ENCODE data around the gene LYRM4.

The LYRM4 gene

GRCh38 chr6:5260661-5261544 lies at the start of gene LYRM4, which contains the start of gene FARS2:
TSS of gene LYRM4 (minus strand) at chr6:5260950. CDS start at chr6:5260733, 217 bp downstream.
TSS of gene FARS2 (plus strand) at chr6:5261513.
- no peak for FAIRE-seq

- FAIRE-seq: no peak
Measured at GRCh38 chr6:5308066-5308465, 47.3 kb upstream of the LYRM4 start.

DNA sequence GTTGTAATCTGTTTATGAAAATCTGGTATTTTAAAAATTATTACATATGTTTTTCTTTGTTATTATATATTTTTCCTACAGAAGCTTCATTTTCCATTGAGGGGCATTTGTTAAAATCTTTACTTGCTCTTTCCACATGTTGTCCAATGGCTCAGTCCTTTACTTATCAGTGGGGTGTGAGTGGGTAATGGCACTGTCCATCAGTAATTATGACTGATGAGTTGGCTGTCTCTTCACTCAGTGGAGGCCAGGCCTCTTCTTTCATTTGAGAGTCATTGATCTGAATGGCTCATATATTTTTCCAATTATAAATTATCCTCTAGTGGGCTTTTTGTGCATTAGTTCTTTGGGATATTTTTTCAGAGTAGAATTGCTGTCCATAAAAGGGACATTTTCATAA lies 46.3 kb upstream of the LYRM4 start:
- FAIRE-seq: no peak

DNA sequence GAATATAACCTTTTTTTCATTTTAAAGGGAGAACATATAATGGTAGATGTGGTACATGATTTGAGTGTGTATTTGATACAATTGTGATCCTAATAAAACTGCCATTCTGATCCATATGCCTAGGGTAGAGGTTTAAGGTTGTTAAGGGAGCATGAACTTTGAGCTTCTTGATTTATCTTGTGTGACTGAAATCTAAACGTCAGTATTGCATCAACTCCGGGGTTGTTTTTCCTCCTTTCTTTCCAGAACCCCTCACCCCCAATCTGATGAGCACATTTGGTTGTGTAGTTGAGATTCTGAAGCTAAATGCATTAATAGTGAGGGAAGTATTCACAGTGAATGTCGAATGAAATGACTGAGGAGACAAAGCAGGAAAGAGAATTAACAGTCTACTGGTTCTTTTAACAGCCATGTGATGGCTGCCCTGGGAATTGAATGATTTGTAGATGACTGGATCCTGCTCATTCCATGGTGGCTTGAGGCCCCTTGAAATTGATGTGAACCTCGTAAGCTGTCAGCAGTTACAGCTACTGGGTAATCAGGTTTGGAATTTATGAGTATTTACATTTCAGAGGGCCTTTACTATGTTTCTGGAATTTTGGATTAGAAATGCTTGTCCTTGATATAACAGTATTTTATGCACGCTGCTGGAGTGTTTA lies 45.3 kb upstream of the LYRM4 start:
- FAIRE-seq: no peak

DNA sequence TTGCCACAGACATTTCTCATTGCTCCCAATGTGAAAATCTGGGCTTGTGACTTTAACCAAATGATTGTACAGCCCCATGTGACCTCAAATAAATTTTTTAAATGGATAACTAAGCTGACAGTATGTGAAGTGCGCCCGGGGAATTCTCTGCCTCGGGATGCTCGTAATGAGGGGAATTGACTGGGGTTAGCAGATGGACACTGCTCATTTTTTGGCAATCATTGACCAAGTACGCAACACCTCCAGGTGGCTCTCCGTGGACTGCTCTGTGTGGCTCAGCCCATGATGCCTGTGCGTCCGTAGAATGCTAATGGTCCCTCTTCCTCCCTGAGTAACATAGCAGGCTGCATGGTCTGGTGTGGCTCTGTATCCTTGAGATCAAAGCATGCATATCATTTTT lies 42.9 kb upstream of the LYRM4 start:
- no peak for FAIRE-seq

GRCh38 chr6:5302995-5303622 lies 42.4 kb upstream of the LYRM4 start:
- no peak for FAIRE-seq

DNA sequence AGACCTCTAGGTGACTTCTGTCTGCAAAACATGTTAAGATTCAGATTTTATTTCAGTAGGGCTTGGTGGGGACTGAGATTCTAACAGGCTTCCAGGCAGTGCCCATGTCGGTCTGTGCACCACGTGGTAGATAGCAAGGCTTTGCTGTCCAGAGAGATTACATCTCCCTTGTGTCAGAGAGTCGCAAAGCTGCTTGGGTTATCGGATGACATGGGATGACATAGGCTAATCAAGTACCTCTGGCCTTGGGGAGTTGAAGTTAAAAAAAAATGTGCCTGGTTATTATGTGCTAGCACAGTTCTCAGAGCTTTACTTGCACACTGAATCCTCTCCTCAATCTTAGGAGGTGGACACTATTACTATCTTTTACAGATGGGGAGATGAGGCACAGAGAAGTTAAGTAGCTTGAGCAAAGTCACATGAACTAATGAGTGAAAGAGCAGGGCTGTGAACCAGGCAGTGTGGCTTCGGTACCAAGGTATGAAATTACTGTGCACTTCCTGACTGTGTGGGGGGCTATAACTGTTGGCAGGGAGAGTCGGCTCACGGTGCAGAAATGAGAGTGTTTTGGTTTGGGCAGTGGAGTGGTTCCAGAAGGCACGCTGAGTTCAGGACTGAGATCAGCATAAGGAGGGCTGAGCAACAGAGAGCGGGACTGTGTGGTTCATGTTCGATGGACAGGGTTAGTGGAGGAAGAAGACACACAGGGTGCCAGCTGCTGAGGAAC lies 41.6 kb upstream of the LYRM4 start:
- FAIRE-seq: no peak

DNA sequence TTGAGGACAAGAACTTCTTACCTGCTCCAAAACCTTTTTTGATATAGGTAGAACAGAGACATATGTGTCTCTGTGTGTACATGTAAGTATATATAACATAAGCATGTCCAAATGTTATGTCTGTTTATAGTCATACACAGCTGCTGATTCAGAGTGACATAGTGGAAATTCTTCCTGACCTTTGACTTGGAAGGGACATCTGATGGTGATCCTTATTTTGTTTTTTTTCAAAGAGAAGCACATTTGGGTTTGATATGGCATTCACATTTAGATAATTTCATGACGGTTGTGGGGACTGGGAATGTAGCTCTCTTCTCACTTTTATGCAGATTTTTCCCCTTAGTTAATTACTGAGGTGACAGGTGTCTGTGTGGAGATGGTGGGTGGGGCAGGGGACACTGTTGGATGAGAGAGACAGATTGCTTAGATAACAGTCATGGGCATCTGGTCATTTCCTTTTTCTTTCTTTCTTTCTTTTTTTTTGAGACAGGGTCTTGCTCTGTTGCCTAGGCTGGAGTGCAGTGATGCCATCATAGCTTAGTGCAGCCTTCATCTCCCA lies 39.5 kb upstream of the LYRM4 start:
- no peak for FAIRE-seq

GRCh38 chr6:5295623-5296022 lies 34.9 kb upstream of the LYRM4 start:
- FAIRE-seq: no peak

DNA sequence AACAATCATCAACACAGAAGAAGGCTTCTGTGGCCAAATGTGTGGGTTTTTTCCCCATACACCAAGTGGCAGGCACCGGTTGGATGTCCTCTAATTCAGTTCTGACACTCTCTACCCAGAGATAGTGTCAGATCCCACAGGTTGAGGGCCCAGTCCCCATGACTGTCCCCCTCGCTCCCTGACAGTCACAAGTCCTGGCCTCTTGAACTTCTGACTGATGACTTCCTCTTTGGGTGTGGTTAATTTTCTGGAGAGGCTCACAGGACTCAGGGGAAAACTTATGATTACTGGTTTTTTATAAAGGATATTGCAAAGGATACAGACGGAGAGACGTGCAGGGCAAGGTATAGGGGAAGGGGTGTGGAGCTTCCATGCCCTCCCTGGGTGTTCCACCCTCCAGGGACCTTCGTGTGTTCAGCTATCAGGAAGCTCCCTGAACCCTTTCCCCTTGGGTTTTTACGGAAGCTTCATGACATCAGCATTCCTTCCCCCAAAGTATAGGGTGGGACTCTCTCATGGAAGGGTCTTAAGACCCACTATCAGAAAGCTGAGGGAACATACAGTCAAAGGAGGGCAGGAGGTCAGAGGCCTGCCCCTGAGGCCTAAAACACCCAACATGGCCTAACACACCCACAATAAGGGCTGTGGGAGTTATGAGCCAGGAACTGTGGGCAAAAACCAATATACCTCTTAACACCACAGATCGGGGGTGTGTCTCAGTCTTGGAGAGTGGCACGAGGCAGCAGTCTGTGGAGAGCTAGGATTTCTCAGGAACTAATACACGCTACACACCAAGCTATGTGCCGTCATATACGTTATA lies 33.9 kb upstream of the LYRM4 start:
- no peak for FAIRE-seq

DNA sequence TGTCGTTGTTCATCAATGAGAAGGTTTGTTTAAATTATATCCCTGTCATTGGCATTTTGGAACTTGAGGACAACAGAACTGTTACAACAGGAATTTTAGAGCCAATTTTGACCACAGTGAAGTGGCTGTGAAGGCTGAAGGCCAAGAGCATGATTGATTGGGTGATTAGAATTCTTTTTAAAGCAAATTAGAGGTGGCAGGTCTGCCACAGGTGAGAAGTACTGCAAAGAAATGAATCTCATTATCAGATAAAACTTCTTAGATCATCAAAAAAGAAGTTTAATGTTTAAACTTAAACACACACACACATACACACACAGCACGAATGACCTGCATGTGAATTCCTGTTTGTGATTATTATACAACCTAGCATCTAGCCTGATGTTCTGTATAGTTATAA lies 32.9 kb upstream of the LYRM4 start:
- FAIRE-seq: no peak

DNA sequence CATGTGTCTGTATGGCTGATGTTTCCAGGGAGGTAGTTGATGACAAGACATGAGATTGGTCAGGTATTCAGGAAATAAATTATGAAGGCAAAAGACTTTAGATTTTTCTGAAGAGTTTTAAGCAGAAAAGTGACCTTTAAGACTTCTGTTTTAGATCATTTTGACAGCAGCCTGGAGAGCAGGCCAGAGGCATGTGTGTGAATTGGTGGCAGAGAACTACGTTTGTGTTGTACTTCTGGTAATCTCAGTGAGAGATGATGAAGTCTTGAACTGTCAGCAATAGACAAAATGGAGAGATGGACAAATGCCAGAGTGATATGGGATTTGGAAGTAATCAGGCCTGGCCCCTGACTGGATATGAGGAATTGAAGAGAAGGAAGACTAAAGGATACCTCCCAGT lies 31.4 kb upstream of the LYRM4 start:
- no peak for FAIRE-seq

DNA sequence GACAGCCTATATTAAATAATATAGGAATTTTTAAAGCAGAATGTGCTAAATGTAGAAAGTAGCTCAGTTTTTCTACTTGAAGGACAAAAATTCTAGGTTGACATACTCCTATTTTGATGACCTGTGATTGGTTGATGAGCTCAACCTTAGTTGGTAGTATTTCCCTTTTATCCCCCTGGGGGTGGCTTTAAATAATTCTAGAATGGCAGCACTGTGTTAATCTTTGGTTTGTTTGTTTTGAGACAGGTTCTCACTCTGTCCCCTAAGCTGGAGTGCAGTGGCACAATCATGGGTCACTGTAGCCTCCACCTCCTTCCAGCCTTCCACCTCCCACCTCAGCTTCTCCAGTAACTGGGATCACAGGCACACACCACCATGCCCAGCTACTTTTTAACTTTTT lies 29.8 kb upstream of the LYRM4 start:
- no peak for FAIRE-seq

- no peak for FAIRE-seq
Measured at GRCh38 chr6:5290097-5290496, 29.3 kb upstream of the LYRM4 start.

GRCh38 chr6:5287966-5288297 lies 27.2 kb upstream of the LYRM4 start:
- FAIRE-seq: no peak

- no peak for FAIRE-seq
Measured at GRCh38 chr6:5287205-5287965, 26.6 kb upstream of the LYRM4 start.

GRCh38 chr6:5286780-5287179 lies 26.0 kb upstream of the LYRM4 start:
- no peak for FAIRE-seq

GRCh38 chr6:5285526-5285925 lies 24.8 kb upstream of the LYRM4 start:
- no peak for FAIRE-seq

DNA sequence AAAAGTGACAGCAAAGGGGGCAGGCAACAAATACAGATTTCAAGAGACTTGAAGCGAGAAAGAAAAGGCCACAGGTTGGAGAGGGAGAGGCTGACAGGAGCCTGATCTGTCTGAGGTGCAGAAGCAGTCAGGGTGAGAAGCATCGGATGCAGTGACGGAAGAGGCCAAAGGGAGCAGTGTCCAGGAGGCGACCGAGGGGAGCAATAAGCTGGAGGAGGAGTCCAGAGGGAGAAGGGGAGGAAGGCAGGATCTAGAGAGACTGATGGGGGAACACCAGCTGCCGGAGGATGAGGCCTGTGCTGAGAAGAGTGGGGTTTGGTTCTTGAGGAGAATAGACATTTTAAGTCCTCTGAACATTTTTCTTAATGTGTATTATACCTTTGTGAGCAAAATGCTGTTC lies 24.3 kb upstream of the LYRM4 start:
- no peak for FAIRE-seq

DNA sequence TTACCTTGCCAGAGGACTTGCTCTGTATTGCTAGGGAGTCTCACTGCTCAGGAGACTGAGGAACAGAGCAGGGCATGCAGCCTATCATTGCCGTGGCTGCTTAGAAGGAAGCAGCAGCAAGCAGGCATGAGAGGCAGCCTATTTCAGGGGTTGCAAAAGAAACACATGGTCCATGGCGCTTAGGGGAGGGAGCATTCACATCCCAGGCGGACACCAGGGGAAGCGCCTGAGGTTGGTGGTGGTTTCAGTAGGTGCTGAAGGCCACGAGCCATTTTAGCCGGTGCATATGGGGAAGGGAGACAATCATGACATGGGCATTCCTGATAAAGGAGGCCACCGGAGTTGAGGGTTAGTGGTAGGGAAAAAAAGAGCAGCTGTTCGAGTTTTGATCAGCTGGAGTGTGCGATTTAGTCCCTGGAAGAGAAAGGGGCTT lies 21.5 kb upstream of the LYRM4 start:
- FAIRE-seq: no peak

GRCh38 chr6:5280920-5281319 lies 20.2 kb upstream of the LYRM4 start:
- no peak for FAIRE-seq

Data from G401.6 (cell line).